Hepatocyte (in vitro differentiated cells): Measurements from ENCODE around the gene TUBGCP2. TPM values are rescaled to one million over a fixed set of nuclear protein-coding genes. Genes with fewer than 3 reads are reported as not detected.

ENCODE experiments used
- DNase-seq: peaks from one replicate; pipeline ENCODE4 v3.0.0-alpha.2; 2016; ENCODE audit warnings: low spot score
- H2AFZ ChIP-seq: fragments of 200-600 bp; sonication (generic); 2 replicates; pipeline ENCODE4 v1.6.0; 2016; ENCODE audit warnings: antibody characterized with exemption, mild to moderate bottlenecking
- H3K27ac ChIP-seq: fragments of 200-600 bp; sonication (generic); 2 replicates; pipeline ENCODE4 v1.5.1; 2016; ENCODE audit warnings: mild to moderate bottlenecking
- H3K27me3 ChIP-seq: fragments of 200-600 bp; sonication (generic); 2 replicates; pipeline ENCODE4 v1.6.1; 2016
- H3K36me3 ChIP-seq: fragments of 200-600 bp; sonication (generic); replicated peaks from 2 replicates; pipeline ENCODE4 v1.5.1; 2016; ENCODE audit warnings: low read depth; ENCODE audit not compliant: insufficient read depth
- H3K4me1 ChIP-seq: fragments of 200-600 bp; sonication (generic); 2 replicates; pipeline ENCODE4 v1.5.1; 2016; ENCODE audit warnings: mild to moderate bottlenecking, moderate library complexity; ENCODE audit not compliant: insufficient read depth
- H3K4me2 ChIP-seq: fragments of 200-600 bp; sonication (generic); 2 replicates; pipeline ENCODE4 v1.6.0; 2016
- H3K4me3 ChIP-seq: fragments of 200-600 bp; sonication (generic); 2 replicates; pipeline ENCODE4 v1.5.1; 2016; ENCODE audit warnings: mild to moderate bottlenecking
- H3K79me2 ChIP-seq: fragments of 200-600 bp; sonication (generic); 2 replicates; pipeline ENCODE4 v1.6.0; 2017; ENCODE audit warnings: mild to moderate bottlenecking
- H3K9me2 ChIP-seq: fragments of 200-600 bp; sonication (generic); replicated peaks from 2 replicates; pipeline ENCODE4 v1.6.0; 2017; ENCODE audit warnings: mild to moderate bottlenecking; ENCODE audit not compliant: insufficient read depth
- H3K9me3 ChIP-seq: fragments of 200-600 bp; sonication (generic); 2 replicates; pipeline ENCODE4 v1.5.1; 2016; ENCODE audit warnings: low read depth, mild to moderate bottlenecking
- H4K20me1 ChIP-seq: fragments of 200-600 bp; sonication (generic); 2 replicates; pipeline ENCODE4 v1.6.0; 2016; ENCODE audit warnings: mild to moderate bottlenecking; ENCODE audit not compliant: insufficient read depth, poor library complexity, severe bottlenecking
- EZH2 ChIP-seq: fragments of 200-600 bp; sonication (generic); IDR thresholded peaks from 2 replicates; pipeline ENCODE4 v1.6.1; 2016; ENCODE audit warnings: antibody characterized with exemption, mild to moderate bottlenecking, borderline replicate concordance
- EZH2phosphoT487 ChIP-seq: fragments of 200-600 bp; sonication (generic); IDR thresholded peaks from one replicate; pipeline ENCODE4 v1.6.1; 2018; ENCODE audit warnings: antibody characterized with exemption, mild to moderate bottlenecking, low read depth, moderate library complexity; ENCODE audit not compliant: unreplicated experiment, severe bottlenecking
- WGBS: methylation state at CpG from one replicate; pipeline ENCODE4 v1.1.6; 2016; ENCODE audit warnings: low lambda C conversion rate; ENCODE audit errors: missing lambda C conversion rate; 5-methylcytosine and 5-hydroxymethylcytosine counted together
- polyA plus RNA-seq: library from polyadenylated mRNA; unstranded; fragments of >200 nt; fragmentation: Nextera tagmentation; extraction: Ambion mirVana; gene quantifications from 2 replicates; pipeline ENCODE4 v1.2.1, GENCODE V29; 2016
- total RNA-seq: library from RNA; depleted of rRNA; stranded (reverse); fragments of >200 nt; gene quantifications from 2 replicates; pipeline ENCODE4 v1.2.3, GENCODE V29; 2014
- TF ChIP-seq, protein P1 (sequence below): fragments of 200-600 bp; sonication (generic); IDR thresholded peaks from 2 replicates; pipeline ENCODE4 v1.5.1; 2016; ENCODE audit warnings: antibody characterized with exemption, mild to moderate bottlenecking; ENCODE audit not compliant: poor library complexity

Gene TUBGCP2
- total and polyA plus RNA-seq, 2 experiments from 2014 or later, result 44.8 to 51.5 TPM

DNA sequence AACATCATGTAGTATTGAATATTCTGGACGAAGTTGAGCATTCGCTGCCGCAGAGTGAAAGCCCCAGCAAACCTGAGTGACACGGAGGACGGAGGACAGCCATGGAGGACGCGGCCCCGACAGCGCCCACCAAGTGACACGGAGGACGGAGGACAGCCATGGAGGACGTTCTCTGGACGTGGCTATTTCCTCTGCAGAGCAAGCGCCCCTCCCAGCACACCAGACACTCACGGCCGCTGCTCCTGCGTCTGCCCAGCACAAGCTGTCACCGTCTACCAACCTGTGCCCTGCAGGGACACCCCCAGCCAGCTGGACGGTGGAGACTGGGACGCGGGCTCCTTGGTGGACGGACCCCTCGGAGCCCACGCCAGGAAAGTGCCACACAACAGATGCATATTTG, 24.7 kb downstream of the TUBGCP2 start:
- DNase-seq, result no peak
- Histone ChIP-seq H3K4me1 (peaks cover 6% of the 10 kb centered on the region), H3K27ac (no peak overlapping the region), H3K79me2 (no peaks in the 10 kb centered on the region), H3K4me3 (no peak overlapping the region), H3K27me3 (no peaks in the 10 kb centered on the region), H2AFZ (no peak overlapping the region), H3K4me2 (no peak overlapping the region), H4K20me1 (no peaks in the 10 kb centered on the region), H3K9me3 (no peaks in the 10 kb centered on the region), H3K9me2 (no peaks in the 10 kb centered on the region), H3K36me3 (no peaks in the 10 kb centered on the region)
- TF ChIP-seq, protein P1, sequence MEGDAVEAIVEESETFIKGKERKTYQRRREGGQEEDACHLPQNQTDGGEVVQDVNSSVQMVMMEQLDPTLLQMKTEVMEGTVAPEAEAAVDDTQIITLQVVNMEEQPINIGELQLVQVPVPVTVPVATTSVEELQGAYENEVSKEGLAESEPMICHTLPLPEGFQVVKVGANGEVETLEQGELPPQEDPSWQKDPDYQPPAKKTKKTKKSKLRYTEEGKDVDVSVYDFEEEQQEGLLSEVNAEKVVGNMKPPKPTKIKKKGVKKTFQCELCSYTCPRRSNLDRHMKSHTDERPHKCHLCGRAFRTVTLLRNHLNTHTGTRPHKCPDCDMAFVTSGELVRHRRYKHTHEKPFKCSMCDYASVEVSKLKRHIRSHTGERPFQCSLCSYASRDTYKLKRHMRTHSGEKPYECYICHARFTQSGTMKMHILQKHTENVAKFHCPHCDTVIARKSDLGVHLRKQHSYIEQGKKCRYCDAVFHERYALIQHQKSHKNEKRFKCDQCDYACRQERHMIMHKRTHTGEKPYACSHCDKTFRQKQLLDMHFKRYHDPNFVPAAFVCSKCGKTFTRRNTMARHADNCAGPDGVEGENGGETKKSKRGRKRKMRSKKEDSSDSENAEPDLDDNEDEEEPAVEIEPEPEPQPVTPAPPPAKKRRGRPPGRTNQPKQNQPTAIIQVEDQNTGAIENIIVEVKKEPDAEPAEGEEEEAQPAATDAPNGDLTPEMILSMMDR, result no peak
- 98% methylated on average over 24 of the region's 24 CpGs for WGBS

DNA sequence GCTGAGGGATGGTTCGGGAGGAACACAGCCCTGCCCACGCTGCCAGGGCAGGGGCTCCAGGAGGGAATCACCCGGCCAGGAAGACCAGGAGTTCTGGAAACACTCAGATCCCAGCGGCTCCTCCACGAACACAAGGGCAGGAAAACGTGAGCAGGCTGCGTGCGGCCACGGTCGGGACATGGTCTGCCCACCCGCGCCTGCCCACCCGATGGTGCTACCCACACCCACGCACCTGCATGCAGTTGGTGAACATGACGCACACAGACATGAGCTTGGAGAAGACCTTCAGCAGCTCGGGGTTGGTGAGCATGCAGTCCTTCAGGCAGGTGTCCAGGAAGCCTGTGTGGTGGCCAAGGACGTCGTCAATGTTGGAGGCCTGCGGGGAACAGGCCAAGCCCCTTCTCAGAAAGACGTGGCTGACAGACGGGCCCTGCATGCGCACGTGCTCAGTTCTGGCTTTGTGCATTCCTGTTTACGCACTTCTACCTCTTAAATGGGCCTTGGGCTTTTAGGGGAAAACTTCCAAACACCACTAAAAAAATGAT, 25.8 kb downstream of the TUBGCP2 start:
- Histone ChIP-seq H3K79me2 (no peaks in the 10 kb centered on the region), H4K20me1 (no peaks in the 10 kb centered on the region), H3K27ac (no peak overlapping the region), H3K4me3 (no peak overlapping the region), H3K4me1 (peaks cover 15% of the 10 kb centered on the region), H3K9me2 (no peaks in the 10 kb centered on the region), H2AFZ (no peak overlapping the region), H3K27me3 (no peaks in the 10 kb centered on the region), H3K36me3 (no peaks in the 10 kb centered on the region), H3K4me2 (no peak overlapping the region), H3K9me3 (no peaks in the 10 kb centered on the region)
- 96% methylated on average over 24 of the region's 24 CpGs for WGBS
- DNase-seq, result no peak
- TF ChIP-seq EZH2 (no peak), EZH2phosphoT487 (no peak)
- TF ChIP-seq, protein P1, result no peak

DNA sequence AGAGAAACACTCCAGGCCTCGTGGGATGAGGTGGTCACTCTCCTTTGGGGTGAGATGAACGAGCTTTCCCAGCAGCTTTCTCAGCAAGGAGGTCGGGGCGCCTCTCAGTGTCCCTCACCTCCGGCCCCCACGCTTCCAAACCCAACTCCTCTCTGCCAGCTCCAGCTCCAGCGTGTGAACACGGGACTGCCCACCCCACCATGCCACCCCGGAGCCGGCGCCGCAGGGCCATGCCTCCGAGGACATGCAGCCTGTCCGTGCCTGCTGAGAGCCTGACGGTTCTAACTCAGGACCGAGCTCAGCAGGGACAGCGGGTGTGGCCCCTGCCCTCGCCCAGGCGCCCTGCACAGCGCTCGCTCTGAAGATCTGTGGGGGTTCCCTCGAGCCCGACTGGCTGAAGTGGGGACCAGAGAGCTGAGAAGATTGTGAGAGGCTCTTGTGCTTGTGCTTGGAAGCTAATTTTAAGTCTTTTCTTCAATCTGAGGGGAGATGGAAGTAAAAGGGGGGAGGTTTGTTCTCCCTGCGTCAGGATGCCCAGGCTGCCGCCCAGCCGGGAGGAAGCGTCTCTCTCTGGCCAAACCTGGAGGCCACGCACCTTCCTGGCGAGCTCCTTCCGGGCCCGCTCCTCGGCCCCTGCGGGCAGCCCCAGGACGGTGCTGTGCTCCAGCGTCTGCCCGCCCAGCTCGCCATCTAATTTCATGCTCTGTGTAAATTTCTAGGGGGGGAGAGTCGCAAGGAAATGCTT, 26.9 kb downstream of the TUBGCP2 start:
- no peaks in the 10 kb centered on the region for H3K9me3 ChIP-seq
- peaks cover 24% of the 10 kb centered on the region for H3K4me1 ChIP-seq
- no peak overlapping the region for H2AFZ ChIP-seq
- WGBS, result 94% methylated on average over 38 of the region's 38 CpGs
- H3K36me3 ChIP-seq, result no peaks in the 10 kb centered on the region
- no peaks in the 10 kb centered on the region for H4K20me1 ChIP-seq
- no peaks in the 10 kb centered on the region for H3K27me3 ChIP-seq
- TF ChIP-seq EZH2, result no peak
- TF ChIP-seq, protein P1, result no peak
- TF ChIP-seq EZH2phosphoT487, result no peak
- H3K27ac ChIP-seq, result no peak overlapping the region
- H3K9me2 ChIP-seq, result no peaks in the 10 kb centered on the region
- H3K4me2 ChIP-seq, result no peak overlapping the region
- no peaks in the 10 kb centered on the region for H3K79me2 ChIP-seq
- H3K4me3 ChIP-seq, result no peak overlapping the region
- DNase-seq, result no peak
